Spleen (tissue), 11 donors: Measurements from ENCODE around the gene ITPR1. TPM values are rescaled to one million over a fixed set of nuclear protein-coding genes. Genes with fewer than 3 reads are reported as not detected.

ENCODE experiments used
- DNase-seq: peaks from one replicate; pipeline ENCODE4 v3.0.0-alpha.2; 2020
- H3K27ac ChIP-seq, 8 donors: fragments of 200-600 bp; sonication (generic) in 7 of 8; 1 replicate in 4 of 8; 2 replicates in 4 of 8; pipeline versions ENCODE4 v1.5.0 to v1.8.0; 2016 to 2021; ENCODE audit warnings: inconsistent platforms in 4 of 8, mild to moderate bottlenecking in 4 of 8, moderate library complexity in 1 of 8
- H3K27me3 ChIP-seq, 7 donors: fragments of 200-600 bp; sonication (generic) in 6 of 7; replicated peaks in 1 of 7; 1 replicate in 4 of 7; 2 replicates in 3 of 7; pipeline versions ENCODE4 v1.5.0 to v1.8.0; 2016 to 2021; ENCODE audit warnings: inconsistent platforms in 3 of 7, mild to moderate bottlenecking in 1 of 7
- H3K36me3 ChIP-seq, 6 donors: fragments of 200-600 bp; sonication (generic) in 5 of 6; 1 replicate in 4 of 6; 2 replicates in 2 of 6; pipeline versions ENCODE4 v1.5.0 to v1.8.0; 2016 to 2021; ENCODE audit warnings: inconsistent platforms in 2 of 6
- H3K4me1 ChIP-seq, 6 donors: fragments of 200-600 bp; sonication (generic) in 5 of 6; 1 replicate in 3 of 6; 2 replicates in 3 of 6; pipeline versions ENCODE4 v1.5.0 to v1.8.0; 2016 to 2021; ENCODE audit warnings: inconsistent platforms in 3 of 6
- H3K4me3 ChIP-seq, 8 donors: fragments of 200-600 bp; sonication (generic) in 7 of 8; 1 replicate in 4 of 8; 2 replicates in 4 of 8; pipeline versions ENCODE4 v1.5.0 to v1.8.0; 2016 to 2021; ENCODE audit warnings: inconsistent platforms in 4 of 8, mild to moderate bottlenecking in 4 of 8, moderate library complexity in 2 of 8
- H3K9me3 ChIP-seq, 8 donors: fragments of 200-600 bp; sonication (generic) in 7 of 8; 1 replicate in 4 of 8; 2 replicates in 4 of 8; pipeline versions ENCODE4 v1.5.0 to v1.8.0; 2016 to 2021; ENCODE audit warnings: inconsistent platforms in 4 of 8
- CTCF ChIP-seq, 11 experiments: fragments of 200-600 bp in 7 of 11; fragments of 450-650 bp in 4 of 11; sonication (generic) in 4 of 11; IDR thresholded peaks in 8 of 11; conservative IDR thresholded peaks in 3 of 11; 1 replicate in 7 of 11; 2 replicates in 4 of 11; pipeline versions ENCODE4 v1.4.0 to v1.8.0; 2016 to 2021; ENCODE audit warnings: antibody characterized with exemption in 11 of 11, inconsistent platforms in 4 of 11, mild to moderate bottlenecking in 1 of 11
- POLR2A ChIP-seq, 3 donors: fragments of 450-650 bp; IDR thresholded peaks; one replicate each; pipeline ENCODE4 v1.5.1; 2017; ENCODE audit warnings: antibody characterized with exemption in 3 of 3, mild to moderate bottlenecking in 1 of 3
- POLR2AphosphoS5 ChIP-seq, 3 donors: sonication (generic); formaldehyde crosslinking; IDR thresholded peaks; one replicate each; pipeline ENCODE4 v1.5.1; 2017; ENCODE audit warnings: antibody characterized with exemption in 3 of 3
- WGBS, 5 donors: extraction: QIAGEN DNeasy Blood & Tissue Kit in 3 of 5; methylation state at CpG; one replicate each; pipeline versions ENCODE4 v1.1.5 to v1.1.7; 2013 to 2018; 5-methylcytosine and 5-hydroxymethylcytosine counted together
- intact Hi-C: fragments of 100-400 bp; cut with DNase I; formaldehyde crosslinking; loops from one replicate; pipeline ENCODE4 v1.15.0; 2023; ENCODE audit warnings: low total_unique reads
- polyA plus RNA-seq, 3 donors: library from polyadenylated mRNA; stranded (reverse); fragments of 200-250 nt; gene quantifications; one replicate each; pipeline ENCODE4 v1.2.1, GENCODE V29; 2013
- total RNA-seq, 7 donors: library from RNA; depleted of rRNA in 3 of 7; stranded (reverse); fragments of >200 nt in 3 of 7; fragmentation: NEBNext Ultra II Directional in 4 of 7; extraction: Animal tissue kit (Norgen Biotek cat#: 25700) in 4 of 7; gene quantifications; one replicate each; pipeline versions ENCODE4 v1.1.0 to v1.2.1, GENCODE V29; 2016 to 2021
- donor health status: healthy with polysubstance abuse.
- donor health status: DM: no; HTN: no; CAD: no; lungs with moderate emphysema.
- donor health status: DM: no; HTN: no; CAD: no.
- donor health status: Bipolar disorder and iron deficiency.
- donor health status: healthy.
- donor health status: DM: no; HTN: no; CAD: no.
- donor health status: DM: yes; HTN: yes; CAD: no.

The ITPR1 gene
- total and polyA plus RNA-seq, 10 donors, result 17.5 to 194 (median 129) TPM

DNA sequence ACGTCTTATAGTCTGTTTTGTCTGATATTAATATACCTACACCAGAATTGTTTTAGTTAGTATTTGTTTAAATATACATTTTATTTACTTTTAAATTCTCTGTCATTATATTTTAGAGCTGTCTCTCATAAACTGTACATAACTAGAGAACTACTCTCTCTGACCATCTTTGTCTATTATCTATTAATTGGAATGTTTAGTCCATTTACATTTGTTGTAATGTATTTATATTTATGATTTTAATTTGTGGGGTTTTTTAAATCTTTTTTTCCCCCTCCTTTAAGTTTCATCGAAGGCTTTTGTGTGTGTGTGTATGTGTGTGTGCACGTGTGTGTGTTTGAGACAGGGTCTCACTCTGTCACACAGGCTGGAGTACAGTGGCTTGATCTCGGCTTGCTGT lies 47.1 kb downstream of the ITPR1 start:
- H3K9me3 ChIP-seq, result peaks cover 0 to 33% (median 25%) of the 10 kb centered on the region in 8 donors
- peaks cover 0 to 21% (median 0%) of the 10 kb centered on the region in 6 donors for H3K4me1 ChIP-seq
- no peak overlapping the region for H3K27ac ChIP-seq
- no peak for DNase-seq
- intact Hi-C loops, result no loop called here
- H3K4me3 ChIP-seq, result no peak overlapping the region
- TF ChIP-seq CTCF (IDR thresholded peaks at IDR 0.05 in 8 of 11, conservative IDR thresholded peaks at IDR 0.05 in 3 of 11), result no peak
- no peak for TF ChIP-seq POLR2AphosphoS5 (IDR thresholded peaks at IDR 0.05)
- no peak for TF ChIP-seq POLR2A (IDR thresholded peaks at IDR 0.05)
- WGBS, 5 donors, result 93 to 99% (median 97%) methylated on average over 4 of the region's 4 CpGs
- H3K36me3 ChIP-seq, result peaks cover 0 to 20% (median 0%) of the 10 kb centered on the region in 6 donors
- no peaks in the 10 kb centered on the region for H3K27me3 ChIP-seq

- H3K27me3 ChIP-seq, result no peaks in the 10 kb centered on the region
- H3K4me1 ChIP-seq, result peaks cover 0 to 38% (median 0%) of the 10 kb centered on the region in 6 donors
- no peak overlapping the region for H3K4me3 ChIP-seq
- peaks cover 0 to 8% (median 0%) of the 10 kb centered on the region in 6 donors for H3K36me3 ChIP-seq
- peaks cover 0 to 23% (median 19%) of the 10 kb centered on the region in 8 donors for H3K9me3 ChIP-seq
- DNase-seq, result no peak
- WGBS, 5 donors, result 47 to 75% (median 57%) methylated on average over 2 of the region's 2 CpGs
- no peak for TF ChIP-seq POLR2A (IDR thresholded peaks at IDR 0.05)
- TF ChIP-seq CTCF (IDR thresholded peaks at IDR 0.05 in 8 of 11, conservative IDR thresholded peaks at IDR 0.05 in 3 of 11), result no peak
- TF ChIP-seq POLR2AphosphoS5 (IDR thresholded peaks at IDR 0.05), result no peak
- no peak overlapping the region for H3K27ac ChIP-seq
- intact Hi-C loops, result no loop called here
These were observed 50.0 kb downstream of the ITPR1 start for GRCh38 chr3:4543110-4543509.

- 58 to 80% (median 70%) methylated on average over 9 of the region's 9 CpGs for WGBS, 5 donors
- DNase-seq, result no peak
- intact Hi-C loops, result no loop called here
- TF ChIP-seq CTCF (IDR thresholded peaks at IDR 0.05 in 8 of 11, conservative IDR thresholded peaks at IDR 0.05 in 3 of 11) (no peak), POLR2A (IDR thresholded peaks at IDR 0.05) (no peak), POLR2AphosphoS5 (IDR thresholded peaks at IDR 0.05) (no peak)
- peaks cover 0 to 69% (median 9%) of the 10 kb centered on the region in 6 donors for H3K4me1 ChIP-seq
- no peaks in the 10 kb centered on the region for H3K27me3 ChIP-seq
- H3K4me3 ChIP-seq, result no peak overlapping the region
- H3K9me3 ChIP-seq, result no peaks in the 10 kb centered on the region
- H3K27ac ChIP-seq, result peak overlapping the region in 1 of 8 donors; percentile 3
- H3K36me3 ChIP-seq, result no peaks in the 10 kb centered on the region
These were observed 53.4 kb downstream of the ITPR1 start for GRCh38 chr3:4546346-4547178.

GRCh38 chr3:4547799-4548198 lies 54.7 kb downstream of the ITPR1 start:
- Histone ChIP-seq H3K9me3 (no peaks in the 10 kb centered on the region), H3K36me3 (peaks cover 0 to 4% (median 0%) of the 10 kb centered on the region in 6 donors), H3K4me3 (no peak overlapping the region), H3K27ac (no peak overlapping the region), H3K4me1 (peaks cover 0 to 68% (median 9%) of the 10 kb centered on the region in 6 donors), H3K27me3 (no peaks in the 10 kb centered on the region)
- no peak for TF ChIP-seq CTCF (IDR thresholded peaks at IDR 0.05 in 8 of 11, conservative IDR thresholded peaks at IDR 0.05 in 3 of 11)
- no peak for TF ChIP-seq POLR2A (IDR thresholded peaks at IDR 0.05)
- no peak for TF ChIP-seq POLR2AphosphoS5 (IDR thresholded peaks at IDR 0.05)
- no peak for DNase-seq
- intact Hi-C loops, result no loop called here
- WGBS, 5 donors, result 92 to 97% (median 96%) methylated on average over 4 of the region's 4 CpGs
